Ramos (cell line): ENCODE results near the gene RPL10A.

ENCODE experiments used
- in situ Hi-C: fragments of 300-500 bp; cut with MboI; formaldehyde crosslinking; loops from one replicate; pipeline ENCODE4 v1.14.3; 2022; ENCODE audit warnings: low sequenced_read_pairs; ENCODE audit not compliant: unreplicated experiment

RPL10A gene

GRCh38 chr6:35489995-35490791 lies 22.0 kb downstream of the RPL10A start:
- in situ Hi-C loops = no loop called here

DNA sequence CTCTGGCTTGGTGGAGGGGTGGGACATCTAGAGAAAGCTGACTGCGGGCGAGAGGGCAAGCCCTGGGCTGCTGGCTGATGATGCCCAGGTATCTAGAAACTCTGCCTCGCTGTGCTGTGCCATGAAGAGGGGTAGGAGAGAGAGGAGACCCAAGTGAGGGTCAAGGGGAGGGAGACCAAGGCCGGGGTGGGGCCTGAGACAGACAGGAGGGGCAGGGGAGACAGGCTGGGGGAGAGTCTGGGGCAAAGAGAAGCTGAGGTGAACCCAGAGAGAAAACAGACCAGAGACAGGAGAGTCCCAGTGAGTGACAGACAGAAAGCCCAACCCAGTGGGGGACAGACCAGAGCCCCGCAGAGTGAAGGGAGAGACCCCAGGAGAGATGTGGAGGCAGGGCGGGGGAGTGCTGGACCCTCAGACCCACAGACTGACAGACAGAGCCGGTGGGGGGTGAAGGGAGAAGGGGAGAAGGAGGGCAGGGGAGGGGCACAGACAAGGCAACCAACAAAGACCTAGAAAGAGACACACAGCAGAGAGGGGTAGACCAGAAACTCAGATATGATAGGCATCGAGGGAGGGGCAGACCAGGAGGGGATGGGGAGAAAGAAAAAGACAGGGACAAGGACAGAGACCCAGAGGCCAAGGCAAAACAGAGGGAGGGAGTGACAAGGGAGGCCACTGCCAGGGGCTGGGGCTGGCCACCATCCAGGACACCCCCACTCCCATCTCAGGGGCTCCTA lies 22.8 kb downstream of the RPL10A start:
- in situ Hi-C loops = no loop called here

- in situ Hi-C loops = no loop called here
Measured at GRCh38 chr6:35491558-35492257, 23.5 kb downstream of the RPL10A start.

GRCh38 chr6:35492258-35492973 lies 24.2 kb downstream of the RPL10A start:
- in situ Hi-C loops = no loop called here

DNA sequence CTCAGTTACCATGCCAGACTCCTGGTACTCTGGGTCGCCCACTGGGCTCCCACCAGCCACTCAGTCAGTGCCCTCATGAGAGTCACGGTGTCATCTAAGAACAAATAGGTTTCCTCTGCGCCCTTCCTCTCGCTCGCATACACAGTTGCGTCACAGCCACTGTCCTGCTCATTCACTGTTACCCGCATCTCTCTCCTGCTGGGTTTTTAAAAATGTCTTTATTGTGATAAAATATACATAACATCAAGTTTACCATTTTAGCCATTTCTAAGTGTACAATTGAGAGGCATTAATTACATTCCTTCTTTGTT lies 24.7 kb downstream of the RPL10A start:
- in situ Hi-C loops = no loop called here

DNA sequence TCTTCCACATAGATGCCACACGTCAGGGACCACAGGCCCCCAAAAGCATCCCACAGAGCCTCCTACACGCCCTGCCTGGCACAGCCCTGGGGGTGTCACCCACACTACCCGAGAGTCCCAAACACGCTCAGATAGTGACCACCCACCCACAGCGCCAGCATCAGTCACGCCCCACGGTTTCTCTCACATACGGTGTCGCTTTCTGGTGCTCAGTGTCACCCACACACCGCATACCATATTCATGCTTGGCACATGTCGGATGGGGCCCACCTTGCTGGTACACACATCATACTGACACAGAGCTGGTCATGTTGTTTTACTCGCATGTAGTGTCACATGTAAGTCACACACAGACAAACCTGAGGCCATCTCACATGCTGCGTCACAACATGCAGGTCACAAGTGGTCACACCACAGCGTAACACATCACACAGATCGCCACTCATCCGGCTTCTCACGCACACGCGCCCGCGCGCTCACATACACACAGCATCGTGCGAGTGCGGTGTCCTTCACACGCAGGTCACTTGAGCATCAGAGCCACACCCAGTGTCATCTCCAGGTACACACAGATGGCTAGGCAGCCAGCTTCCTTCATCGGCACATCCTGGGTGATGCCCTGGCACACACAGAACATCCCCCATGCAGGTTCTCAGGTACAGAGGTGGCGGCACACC lies 25.2 kb downstream of the RPL10A start:
- in situ Hi-C loops = no loop called here

DNA sequence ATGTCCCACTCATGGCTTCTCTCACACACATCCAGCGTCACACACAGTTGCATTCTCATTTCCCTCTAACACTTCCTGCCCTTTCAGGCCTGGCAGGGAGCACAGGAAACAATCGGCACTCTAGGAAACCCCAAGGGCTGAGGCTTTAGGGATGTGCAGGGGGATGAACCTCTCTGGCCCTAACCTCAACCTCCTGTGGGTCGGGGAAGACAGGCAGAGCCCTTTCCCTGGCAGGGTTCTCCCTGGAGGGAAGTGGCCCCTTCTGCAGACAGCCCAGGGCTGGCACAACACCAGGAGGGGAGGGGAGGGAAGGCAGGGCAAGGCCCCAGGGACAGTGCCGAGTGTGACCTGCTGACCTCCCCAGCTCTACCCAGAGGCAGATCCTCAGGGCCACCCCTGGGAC lies 26.0 kb downstream of the RPL10A start:
- in situ Hi-C loops = no loop called here

DNA sequence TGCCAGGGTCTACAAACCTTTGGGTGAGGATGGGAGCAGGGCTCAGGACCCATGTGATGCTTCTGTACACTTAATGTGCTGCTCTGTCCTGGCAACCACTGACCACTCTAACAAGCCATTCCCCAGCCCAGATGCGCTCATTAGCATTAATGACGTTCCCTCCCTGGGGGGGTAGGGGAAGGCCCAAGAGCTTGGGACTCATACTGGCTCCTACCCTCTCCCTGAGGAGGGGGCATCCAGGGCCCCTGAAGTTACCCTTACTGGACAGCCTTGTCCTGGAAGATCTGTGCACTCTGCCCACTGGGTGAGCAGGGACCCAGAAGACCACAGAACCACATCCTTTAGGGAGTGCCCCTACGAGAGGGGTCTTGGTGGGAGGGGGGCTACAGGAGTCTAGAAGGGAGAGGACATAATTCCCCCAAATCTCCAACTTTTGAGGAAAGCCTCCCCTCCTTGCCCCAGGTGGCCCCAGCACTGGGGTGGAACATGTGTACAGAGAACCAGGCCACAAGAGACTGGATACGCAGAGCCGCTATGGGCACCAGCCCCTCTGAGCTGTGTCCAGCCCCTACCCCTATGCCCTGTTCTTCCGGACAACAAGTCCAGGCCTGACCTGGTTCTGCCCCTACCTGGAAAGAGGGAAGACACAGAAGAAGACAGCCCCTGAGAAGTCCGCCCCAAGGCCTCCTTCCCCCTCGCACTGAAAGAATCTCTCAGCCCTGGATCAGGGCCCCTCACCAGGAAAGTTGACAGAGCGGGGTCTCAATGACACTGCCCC lies 27.2 kb downstream of the RPL10A start:
- in situ Hi-C loops = no loop called here

DNA sequence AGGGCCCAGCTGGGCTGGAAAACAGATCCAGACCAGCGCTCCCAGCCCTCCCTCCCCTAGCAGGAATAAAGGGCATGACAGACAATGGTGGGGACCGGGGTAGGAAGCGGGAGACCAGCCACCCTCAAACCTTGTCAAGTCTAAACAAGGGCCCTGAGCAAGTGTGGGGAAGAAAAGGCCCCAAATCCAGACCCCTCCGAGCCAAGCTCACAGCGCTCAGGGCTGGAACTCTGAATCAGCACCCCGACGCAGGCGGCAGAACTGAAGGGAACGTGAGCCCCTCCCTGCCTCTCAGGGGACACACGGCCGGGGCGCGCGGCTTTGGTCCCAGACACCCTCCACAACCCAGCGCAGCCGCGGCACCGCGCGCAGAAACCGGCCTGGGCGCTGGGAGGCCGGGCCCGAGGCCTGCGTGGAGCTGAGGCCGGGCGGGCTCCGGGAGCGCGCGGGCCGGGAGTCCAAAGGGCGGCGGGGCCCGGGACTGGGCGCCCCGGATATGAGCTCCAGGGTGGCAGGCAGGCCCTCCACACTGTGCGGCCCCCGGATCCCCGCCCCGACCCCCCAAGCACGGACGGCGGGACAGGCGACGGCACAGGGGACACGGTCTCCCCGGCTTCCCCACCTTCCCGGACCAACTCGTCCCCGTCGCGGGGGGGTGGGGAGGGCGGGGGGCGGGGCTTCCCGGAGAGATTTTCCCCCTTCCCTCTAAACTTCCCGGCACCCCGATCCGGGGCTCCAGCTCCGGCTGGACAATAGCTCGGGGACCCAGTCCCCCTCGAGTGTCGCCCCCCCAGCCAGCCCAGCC lies 28.0 kb downstream of the RPL10A start:
- in situ Hi-C loops = no loop called here

DNA sequence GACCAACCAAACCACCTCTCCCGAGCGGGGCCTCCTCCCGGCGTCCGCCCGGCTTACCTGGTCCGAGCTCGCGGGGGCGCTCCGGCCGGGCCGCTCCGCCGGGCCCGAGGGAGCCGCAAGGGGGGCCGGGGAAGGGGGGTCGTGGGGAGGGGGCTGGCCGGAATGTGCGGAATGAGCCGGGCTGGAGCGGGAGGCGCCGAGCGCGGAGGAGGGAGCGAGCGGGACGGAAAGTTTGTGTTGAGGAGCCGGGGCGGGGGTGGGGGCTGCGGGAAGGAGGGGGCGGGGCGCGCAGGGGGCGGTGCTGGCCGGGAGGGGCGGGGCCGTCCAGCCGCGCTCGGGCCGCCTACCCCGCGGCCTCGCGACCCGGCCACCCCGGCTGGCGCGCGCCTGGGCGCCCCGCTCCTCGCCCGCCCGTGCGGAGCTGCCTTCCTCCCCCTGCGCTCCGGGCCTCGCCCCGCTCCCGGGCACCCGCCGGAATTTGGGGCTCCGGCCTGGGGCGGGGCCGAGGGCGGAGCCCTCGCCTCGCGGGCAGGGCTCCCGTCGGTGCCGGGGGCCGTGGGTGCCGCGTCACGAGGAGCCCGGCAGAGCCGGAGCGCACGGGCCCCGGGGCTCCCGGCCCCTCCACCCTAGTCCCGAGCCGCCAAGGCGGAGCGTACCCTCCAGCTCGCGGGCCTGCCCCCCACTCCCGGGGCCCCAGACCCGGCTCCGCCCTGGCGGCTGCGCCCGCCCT lies 28.8 kb downstream of the RPL10A start, which contains the start of gene TEAD3:
TSS of gene TEAD3 (minus strand) at position 239 of the 730 bp plus-strand sequence.
- in situ Hi-C loops = no loop called here

- in situ Hi-C loops = no loop called here
Measured at GRCh38 chr6:35497571-35498421, 29.6 kb downstream of the RPL10A start.

DNA sequence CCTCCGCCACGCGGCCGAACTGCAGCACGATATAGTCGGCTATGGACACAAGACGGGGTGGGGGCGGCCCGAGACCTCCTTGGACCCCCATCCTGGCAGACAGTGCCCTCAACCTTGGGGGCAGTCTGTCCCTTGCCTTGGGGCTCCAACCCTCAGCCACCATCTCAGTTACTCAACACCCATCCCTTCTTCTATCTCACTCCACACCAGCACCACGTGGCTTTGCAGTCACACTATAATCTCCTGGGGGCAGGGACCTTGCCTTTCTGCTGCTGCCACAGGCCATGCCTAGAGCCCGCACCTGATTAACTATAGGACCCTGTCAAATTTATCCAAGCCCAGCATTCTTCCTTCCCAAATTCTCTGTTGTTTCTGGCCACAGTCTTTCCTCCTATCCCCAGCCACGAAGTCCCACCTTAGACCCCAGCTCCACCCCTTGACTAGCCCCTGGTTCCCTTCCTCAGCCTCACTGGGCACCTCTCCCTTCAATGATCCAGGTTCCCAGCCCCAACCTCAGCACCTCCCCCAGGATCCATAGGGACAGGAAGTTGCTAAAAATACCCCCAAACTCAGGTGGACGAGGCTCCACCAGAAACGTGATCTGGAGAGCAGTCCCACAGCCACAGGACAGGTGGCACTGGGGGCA lies 30.3 kb downstream of the RPL10A start:
- in situ Hi-C loops = no loop called here

DNA sequence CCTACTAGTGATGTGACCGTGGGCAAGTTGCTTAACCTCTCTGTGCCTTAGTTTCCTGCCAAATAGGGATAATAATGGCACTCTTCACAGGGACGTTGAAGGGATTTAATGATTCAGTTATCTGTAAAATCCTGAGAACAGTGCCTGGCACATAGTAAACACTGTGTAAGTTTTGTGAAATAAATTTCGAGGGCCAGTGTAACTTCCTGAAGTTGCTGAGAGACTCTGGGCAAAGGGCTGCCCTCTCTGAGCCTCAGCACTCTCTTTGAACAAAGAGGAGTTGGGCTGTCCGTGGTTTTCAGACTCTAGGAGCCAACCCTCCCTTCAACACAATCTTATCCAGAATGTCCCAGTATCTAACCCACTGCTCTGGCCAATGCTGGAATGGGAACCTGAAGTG lies 31.2 kb downstream of the RPL10A start:
- in situ Hi-C loops = no loop called here

GRCh38 chr6:35500782-35501181 lies 32.6 kb downstream of the RPL10A start:
- in situ Hi-C loops = no loop called here

GRCh38 chr6:35501784-35502183 lies 33.6 kb downstream of the RPL10A start:
- in situ Hi-C loops = no loop called here

- in situ Hi-C loops = no loop called here
Measured at GRCh38 chr6:35503534-35503933, 35.3 kb downstream of the RPL10A start.
